Renal cortical epithelial cell (primary cell): ENCODE results near the gene MDM1. TPM values are rescaled to one million over a fixed set of nuclear protein-coding genes. Genes with fewer than 3 reads are reported as not detected.

Experiments
- DNase-seq: peaks from one replicate; pipeline ENCODE4 v3.0.0-alpha.2; 2011; ENCODE audit warnings: low read depth
- total RNA-seq: library from RNA; depleted of rRNA; stranded (reverse); fragments of >200 nt; gene quantifications from 2 replicates; pipeline ENCODE4 v1.2.3, GENCODE V29; 2014

MDM1 gene
- total RNA-seq: 6.4 and 9.2 TPM in 2 replicates

GRCh38 chr12:68331869-68332727 lies at the start of gene MDM1:
TSS of gene MDM1 (minus strand) at chr12:68332362. CDS start at chr12:68332245, 117 bp downstream.
- DNase-seq: peak; percentile 97

- DNase-seq: no peak
Observed at GRCh38 chr12:68381476-68382219, 49.5 kb upstream of the MDM1 start.

GRCh38 chr12:68378872-68379606 lies 46.9 kb upstream of the MDM1 start:
- no peak for DNase-seq

- DNase-seq: no peak
Observed at GRCh38 chr12:68377881-68378280, 45.7 kb upstream of the MDM1 start.

GRCh38 chr12:68376901-68377300 lies 44.7 kb upstream of the MDM1 start:
- no peak for DNase-seq

GRCh38 chr12:68375756-68376695 lies 43.9 kb upstream of the MDM1 start:
- DNase-seq: no peak

- DNase-seq: peak; percentile 44
Observed at GRCh38 chr12:68374307-68374982, 42.3 kb upstream of the MDM1 start.

GRCh38 chr12:68370667-68371066 lies 38.5 kb upstream of the MDM1 start:
- DNase-seq: no peak

GRCh38 chr12:68370006-68370590 lies 37.9 kb upstream of the MDM1 start:
- DNase-seq: no peak

- DNase-seq: no peak
Observed at GRCh38 chr12:68368327-68368726, 36.2 kb upstream of the MDM1 start.

GRCh38 chr12:68367903-68368302 lies 35.7 kb upstream of the MDM1 start:
- DNase-seq: peak; percentile 75

- DNase-seq: no peak
Observed at GRCh38 chr12:68367116-68367515, 35.0 kb upstream of the MDM1 start.

- peak; percentile 98 for DNase-seq
Observed at GRCh38 chr12:68364893-68365725, 32.9 kb upstream of the MDM1 start.

GRCh38 chr12:68364328-68364727 lies 32.2 kb upstream of the MDM1 start:
- no peak for DNase-seq

GRCh38 chr12:68361953-68362352 lies 29.8 kb upstream of the MDM1 start:
- DNase-seq: no peak

- DNase-seq: no peak
Observed at GRCh38 chr12:68359674-68360073, 27.5 kb upstream of the MDM1 start.

- peak; percentile 82 for DNase-seq
Observed at GRCh38 chr12:68358532-68359485, 26.6 kb upstream of the MDM1 start.

GRCh38 chr12:68356986-68357385 lies 24.8 kb upstream of the MDM1 start:
- DNase-seq: no peak
